GM21526 (cell line): ENCODE results near the gene ARFGAP1.
"Not testable (repeated sequence)": the region's sequence is repeated elsewhere in the genome, so short reads cannot be mapped to it uniquely, and the experiment has no call there.

Experiments used
- ATAC-seq: cut with Tn5 transposase; IDR thresholded peaks from one replicate; pipeline ENCODE4 v1.9.1; 2021; ENCODE audit warnings: moderate library complexity; ENCODE audit not compliant: unreplicated experiment, low FRiP score

The ARFGAP1 gene

GRCh38 chr20:63239431-63239830 lies 33.2 kb upstream of the ARFGAP1 start:
- no peak for ATAC-seq

- ATAC-seq: no peak
These were observed 32.6 kb upstream of the ARFGAP1 start for GRCh38 chr20:63240004-63240403.

- ATAC-seq: no peak
These were observed 31.3 kb upstream of the ARFGAP1 start for GRCh38 chr20:63241272-63241671.

- ATAC-seq: no peak
These were observed 29.9 kb upstream of the ARFGAP1 start for GRCh38 chr20:63242736-63243135.

GRCh38 chr20:63243604-63244247 lies 28.9 kb upstream of the ARFGAP1 start:
- no peak for ATAC-seq

- ATAC-seq: no peak
These were observed 28.1 kb upstream of the ARFGAP1 start for GRCh38 chr20:63244468-63244867.

GRCh38 chr20:63246490-63247288 lies 25.9 kb upstream of the ARFGAP1 start:
- ATAC-seq: no peak

GRCh38 chr20:63247671-63248228 lies 24.9 kb upstream of the ARFGAP1 start:
- ATAC-seq: no peak

GRCh38 chr20:63248835-63249591 lies 23.6 kb upstream of the ARFGAP1 start:
- ATAC-seq: no peak

GRCh38 chr20:63249891-63250290 lies 22.7 kb upstream of the ARFGAP1 start:
- no peak for ATAC-seq

GRCh38 chr20:63251350-63251749 lies 21.3 kb upstream of the ARFGAP1 start:
- ATAC-seq: not testable (repeated sequence)

GRCh38 chr20:63252284-63252711 lies 20.3 kb upstream of the ARFGAP1 start:
- no peak for ATAC-seq

- ATAC-seq: no peak
These were observed 19.6 kb upstream of the ARFGAP1 start for GRCh38 chr20:63253065-63253437.

- ATAC-seq: no peak
These were observed 19.0 kb upstream of the ARFGAP1 start for GRCh38 chr20:63253438-63254231.

GRCh38 chr20:63254232-63254605 lies 18.4 kb upstream of the ARFGAP1 start, which contains the start of gene NKAIN4:
TSS of gene NKAIN4 (minus strand) at chr20:63254463. CDS start at chr20:63254450, 13 bp downstream.
- no peak for ATAC-seq

- no peak for ATAC-seq
These were observed 17.8 kb upstream of the ARFGAP1 start for GRCh38 chr20:63254606-63255384.

GRCh38 chr20:63255931-63256704 lies 16.5 kb upstream of the ARFGAP1 start:
- no peak for ATAC-seq

- ATAC-seq: no peak
These were observed 15.7 kb upstream of the ARFGAP1 start for GRCh38 chr20:63256954-63257353.

GRCh38 chr20:63257629-63258028 lies 15.0 kb upstream of the ARFGAP1 start:
- no peak for ATAC-seq
